ENCODE results near the gene TRMT44. TPM values are rescaled to one million over a fixed set of nuclear protein-coding genes. Genes with fewer than 3 reads are reported as not detected.

TRMT44 gene
- total RNA-seq, 1 experiment from 2014 or later, result 24.4 TPM

GRCh38 chr4:8439168-8439567 lies 1.4 kb upstream of the TRMT44 start:
- no peaks in the 10 kb centered on the region for H3K9me3 Mint-ChIP-seq (ENCODE audit: unreplicated experiment)
- CTCF ChIA-PET, result interaction anchor here (1.0 to 1.4 kb wide), 2 partner anchors 12 to 20 kb away, joined by 3 read pairs; no protein-coding TSS in a partner anchor
- POLR2A ChIA-PET, result interaction anchor here (0.7 to 6.7 kb wide), 5 partner anchors 8 to 714 kb away, joined by 3 to 105 read pairs (median 5); no protein-coding TSS in a partner anchor
- TF ChIP-seq, protein P1, sequence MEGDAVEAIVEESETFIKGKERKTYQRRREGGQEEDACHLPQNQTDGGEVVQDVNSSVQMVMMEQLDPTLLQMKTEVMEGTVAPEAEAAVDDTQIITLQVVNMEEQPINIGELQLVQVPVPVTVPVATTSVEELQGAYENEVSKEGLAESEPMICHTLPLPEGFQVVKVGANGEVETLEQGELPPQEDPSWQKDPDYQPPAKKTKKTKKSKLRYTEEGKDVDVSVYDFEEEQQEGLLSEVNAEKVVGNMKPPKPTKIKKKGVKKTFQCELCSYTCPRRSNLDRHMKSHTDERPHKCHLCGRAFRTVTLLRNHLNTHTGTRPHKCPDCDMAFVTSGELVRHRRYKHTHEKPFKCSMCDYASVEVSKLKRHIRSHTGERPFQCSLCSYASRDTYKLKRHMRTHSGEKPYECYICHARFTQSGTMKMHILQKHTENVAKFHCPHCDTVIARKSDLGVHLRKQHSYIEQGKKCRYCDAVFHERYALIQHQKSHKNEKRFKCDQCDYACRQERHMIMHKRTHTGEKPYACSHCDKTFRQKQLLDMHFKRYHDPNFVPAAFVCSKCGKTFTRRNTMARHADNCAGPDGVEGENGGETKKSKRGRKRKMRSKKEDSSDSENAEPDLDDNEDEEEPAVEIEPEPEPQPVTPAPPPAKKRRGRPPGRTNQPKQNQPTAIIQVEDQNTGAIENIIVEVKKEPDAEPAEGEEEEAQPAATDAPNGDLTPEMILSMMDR (IDR thresholded peaks at IDR 0.05; ENCODE audit: unreplicated experiment), result no peak
- no TSS peak for BruUV-seq (replicated peaks)
- H3K4me1 Mint-ChIP-seq (ENCODE audit: insufficient read depth, unreplicated experiment), result peaks cover 62% of the 10 kb centered on the region
- H3K4me3 Mint-ChIP-seq (ENCODE audit: unreplicated experiment), result peak overlapping the region; percentile 98
- peak overlapping the region; percentile 100 for H3K27ac Mint-ChIP-seq (ENCODE audit: low read depth, unreplicated experiment)
- H3K27me3 Mint-ChIP-seq (ENCODE audit: insufficient read depth, unreplicated experiment), result no peaks in the 10 kb centered on the region
- intact Hi-C loops (cut with micrococcal nuclease), result no loop called here
- H3K36me3 Mint-ChIP-seq (ENCODE audit: insufficient read depth, unreplicated experiment), result peaks cover 16% of the 10 kb centered on the region
- DNase-seq (ENCODE audit: unreplicated experiment), result peak; percentile 32

- BruUV-seq (replicated peaks), result TSS peak; percentile 86
- H3K9me3 Mint-ChIP-seq (ENCODE audit: unreplicated experiment), result no peaks in the 10 kb centered on the region
- peak overlapping the region; percentile 98 for H3K4me3 Mint-ChIP-seq (ENCODE audit: unreplicated experiment)
- H3K4me1 Mint-ChIP-seq (ENCODE audit: insufficient read depth, unreplicated experiment), result peaks cover 62% of the 10 kb centered on the region
- CTCF ChIA-PET, result interaction anchor here (1.4 kb wide), 1 partner anchor 19 kb away, joined by 3 read pairs; no protein-coding TSS in a partner anchor
- DNase-seq (ENCODE audit: unreplicated experiment), result no peak
- intact Hi-C loops (cut with micrococcal nuclease), result no loop called here
- no peaks in the 10 kb centered on the region for H3K27me3 Mint-ChIP-seq (ENCODE audit: insufficient read depth, unreplicated experiment)
- TF ChIP-seq, protein P1 (IDR thresholded peaks at IDR 0.05; ENCODE audit: unreplicated experiment), result no peak
- peak overlapping the region; percentile 100 for H3K27ac Mint-ChIP-seq (ENCODE audit: low read depth, unreplicated experiment)
- peaks cover 12% of the 10 kb centered on the region for H3K36me3 Mint-ChIP-seq (ENCODE audit: insufficient read depth, unreplicated experiment)
- POLR2A ChIA-PET, result interaction anchor here (0.9 to 6.7 kb wide), 8 partner anchors 8 to 256 kb away, joined by 3 to 105 read pairs (median 4); no protein-coding TSS in a partner anchor
Measured at GRCh38 chr4:8439914-8440491, 574 bp upstream of the TRMT44 start.

GRCh38 chr4:8441499-8442091 lies 1.0 kb downstream of the TRMT44 start:
- no peaks in the 10 kb centered on the region for H3K27me3 Mint-ChIP-seq (ENCODE audit: insufficient read depth, unreplicated experiment)
- BruUV-seq (replicated peaks), result TSS peak; percentile 27
- H3K9me3 Mint-ChIP-seq (ENCODE audit: unreplicated experiment), result no peaks in the 10 kb centered on the region
- ChIA-PET CTCF (interaction anchor here (0.6 kb wide), 1 partner anchor 227 kb away, joined by 3 read pairs; no protein-coding TSS in a partner anchor), POLR2A (interaction anchor here (0.7 to 6.7 kb wide), 6 partner anchors 13 to 1800 kb away, joined by 3 to 105 read pairs (median 3); no protein-coding TSS in a partner anchor)
- H3K4me3 Mint-ChIP-seq (ENCODE audit: unreplicated experiment), result peak overlapping the region; percentile 98
- DNase-seq (ENCODE audit: unreplicated experiment), result peak; percentile 8
- peaks cover 59% of the 10 kb centered on the region for H3K4me1 Mint-ChIP-seq (ENCODE audit: insufficient read depth, unreplicated experiment)
- H3K27ac Mint-ChIP-seq (ENCODE audit: low read depth, unreplicated experiment), result peak overlapping the region; percentile 100
- intact Hi-C loops (cut with micrococcal nuclease), result no loop called here
- TF ChIP-seq, protein P1 (IDR thresholded peaks at IDR 0.05; ENCODE audit: unreplicated experiment), result no peak
- H3K36me3 Mint-ChIP-seq (ENCODE audit: insufficient read depth, unreplicated experiment), result peaks cover 26% of the 10 kb centered on the region

DNA sequence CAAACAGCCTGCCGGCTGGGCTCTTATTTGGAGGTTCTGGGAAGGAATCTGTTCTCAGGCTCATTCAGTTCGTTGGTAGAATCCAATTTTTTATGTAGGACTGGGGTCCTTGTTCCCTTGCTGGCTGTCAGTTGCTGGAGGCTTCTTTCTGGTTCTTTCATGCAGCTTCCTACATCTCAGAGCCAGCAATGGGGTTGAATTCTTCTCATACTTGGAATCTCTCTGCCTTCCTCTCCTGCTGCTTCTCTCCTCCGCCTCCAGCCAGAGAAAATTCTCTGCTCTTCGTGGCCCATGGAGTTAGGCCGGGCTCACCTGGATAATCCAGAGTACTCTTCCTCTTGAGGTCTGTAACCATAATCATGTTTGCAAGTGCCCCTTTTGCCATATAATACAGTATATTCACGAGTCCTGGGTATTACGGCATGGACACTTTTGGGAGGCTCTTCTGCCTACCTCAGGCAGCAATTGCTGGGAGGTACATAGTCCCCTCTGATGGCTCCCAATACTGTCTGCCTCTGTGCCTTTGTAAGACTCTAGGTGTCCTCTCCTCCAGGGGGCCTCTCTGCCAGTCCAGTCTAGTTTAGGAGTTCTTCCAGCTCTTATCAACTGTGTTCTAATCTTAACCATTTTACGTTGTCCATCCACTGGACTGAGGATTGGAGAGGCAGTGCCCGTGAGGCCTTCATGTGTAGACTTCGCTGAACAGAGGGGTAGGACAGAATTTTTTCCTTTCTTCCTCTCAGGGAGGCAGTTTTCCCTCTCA lies 2.2 kb downstream of the TRMT44 start:
- Mint-ChIP-seq H3K4me1 (ENCODE audit: insufficient read depth, unreplicated experiment) (peaks cover 49% of the 10 kb centered on the region), H3K36me3 (ENCODE audit: insufficient read depth, unreplicated experiment) (peaks cover 32% of the 10 kb centered on the region), H3K4me3 (ENCODE audit: unreplicated experiment) (peak overlapping the region; percentile 98), H3K9me3 (ENCODE audit: unreplicated experiment) (no peaks in the 10 kb centered on the region), H3K27ac (ENCODE audit: low read depth, unreplicated experiment) (peak overlapping the region; percentile 100), H3K27me3 (ENCODE audit: insufficient read depth, unreplicated experiment) (no peaks in the 10 kb centered on the region)
- no peak for DNase-seq (ENCODE audit: unreplicated experiment)
- POLR2A ChIA-PET, result interaction anchor here (6.7 kb wide), 1 partner anchor 15 kb away, joined by 105 read pairs; no protein-coding TSS in a partner anchor
- BruUV-seq (replicated peaks), result no TSS peak
- intact Hi-C loops (cut with micrococcal nuclease), result no loop called here
- TF ChIP-seq, protein P1 (IDR thresholded peaks at IDR 0.05; ENCODE audit: unreplicated experiment), result no peak
- CTCF ChIA-PET, result no interaction called here

All from MCF 10A (cell line).